WTC11 (cell line): ENCODE measurements around the gene TMX2. TPM values are rescaled to one million over a fixed set of nuclear protein-coding genes. Genes with fewer than 3 reads are reported as not detected.
A peak's percentile ranks its signal among the peaks of the same experiment; 100 is the strongest.

Experiments
- ATAC-seq: fragments of 200-7000 bp; cut with Tn5 transposase; 2 replicates; pipeline ENCODE4 v1.10.0; 2021; ENCODE audit warnings: mild to moderate bottlenecking, moderate library complexity
- CTCF ChIA-PET: fragments of 300-600 bp; sonication (Branson Sonifier 250); formaldehyde crosslinking; loops from one replicate; lab custom pipeline; 2021; ENCODE audit warnings: antibody characterized with exemption; lab: Charles Lee
- POLR2A ChIA-PET: fragments of 350-600 bp; sonication (Branson Sonifier 250); formaldehyde crosslinking; loops from one replicate; lab custom pipeline; 2021; ENCODE audit warnings: antibody characterized with exemption; lab: Charles Lee
- DNase-seq: peaks from one replicate; pipeline ENCODE4 v3.0.0; 2021; ENCODE audit warnings: low spot score
- H3K27ac Mint-ChIP-seq: 2 replicates; pipeline ENCODE4 v1.8.0; 2021; ENCODE audit warnings: mixed read lengths
- H3K27me3 Mint-ChIP-seq: 2 replicates; pipeline ENCODE4 v1.8.0; 2021; ENCODE audit warnings: low read depth, mild to moderate bottlenecking, moderate library complexity, mixed read lengths
- H3K36me3 Mint-ChIP-seq: 2 replicates; pipeline ENCODE4 v1.8.0; 2021; ENCODE audit warnings: mixed read lengths
- H3K4me1 Mint-ChIP-seq: 2 replicates; pipeline ENCODE4 v1.8.0; 2022; ENCODE audit warnings: mixed read lengths
- H3K4me3 Mint-ChIP-seq: 2 replicates; pipeline ENCODE4 v1.8.0; 2021; ENCODE audit warnings: mild to moderate bottlenecking, moderate library complexity, mixed read lengths
- H3K9me3 Mint-ChIP-seq: 2 replicates; pipeline ENCODE4 v1.8.0; 2021; ENCODE audit warnings: mixed read lengths
- AFF4 ChIP-seq: sonication (generic); formaldehyde crosslinking; IDR thresholded peaks from 2 replicates; pipeline ENCODE4 v1.8.1; 2023; ENCODE audit warnings: mild to moderate bottlenecking, missing genetic modification reagents, borderline replicate concordance
- AR ChIP-seq: fragments of 250-450 bp; sonication (Bioruptor Pico); IDR thresholded peaks from 2 replicates; pipeline ENCODE4 v1.9.0; 2021; ENCODE audit warnings: mild to moderate bottlenecking
- ATF1 ChIP-seq: sonication (generic); formaldehyde crosslinking; IDR thresholded peaks from 2 replicates; pipeline ENCODE4 v1.8.1; 2023; ENCODE audit warnings: mild to moderate bottlenecking, moderate library complexity, missing genetic modification reagents
- ATF3 ChIP-seq: sonication (generic); formaldehyde crosslinking; conservative IDR thresholded peaks from 2 replicates; pipeline ENCODE4 v1.8.1; 2022; ENCODE audit warnings: mild to moderate bottlenecking, missing genetic modification reagents
- CREM ChIP-seq: sonication (generic); formaldehyde crosslinking; IDR thresholded peaks from 2 replicates; pipeline ENCODE4 v1.8.1; 2022; ENCODE audit warnings: mild to moderate bottlenecking, missing genetic modification reagents, moderate library complexity
- ELF4 ChIP-seq: sonication (generic); formaldehyde crosslinking; IDR thresholded peaks from 2 replicates; pipeline ENCODE4 v1.8.1; 2022; ENCODE audit warnings: low read depth, mild to moderate bottlenecking, moderate library complexity, missing genetic modification reagents
- ESRRA ChIP-seq: sonication (generic); formaldehyde crosslinking; IDR thresholded peaks from 2 replicates; pipeline ENCODE4 v1.8.1; 2022; ENCODE audit warnings: mild to moderate bottlenecking, missing genetic modification reagents, borderline replicate concordance
- ETV6 ChIP-seq: sonication (generic); formaldehyde crosslinking; IDR thresholded peaks from 2 replicates; pipeline ENCODE4 v1.8.1; 2022; ENCODE audit warnings: mild to moderate bottlenecking, missing genetic modification reagents
- GRHL2 ChIP-seq: fragments of 250-450 bp; sonication (Bioruptor Pico); IDR thresholded peaks from 2 replicates; pipeline ENCODE4 v1.8.0; 2022; ENCODE audit warnings: mild to moderate bottlenecking, moderate library complexity; ENCODE audit not compliant: insufficient replicate concordance, severe bottlenecking
- HMGA2 ChIP-seq: fragments of 250-450 bp; sonication (Bioruptor Pico); IDR thresholded peaks from 2 replicates; pipeline ENCODE4 v1.4.0; 2021; ENCODE audit warnings: mild to moderate bottlenecking, moderate library complexity
- KAT7 ChIP-seq: sonication (generic); formaldehyde crosslinking; IDR thresholded peaks from 2 replicates; pipeline ENCODE4 v1.8.1; 2023; ENCODE audit warnings: missing genetic modification reagents, mild to moderate bottlenecking, borderline replicate concordance
- NR3C1 ChIP-seq: sonication (generic); formaldehyde crosslinking; conservative IDR thresholded peaks from 2 replicates; pipeline ENCODE4 v1.8.1; 2023; ENCODE audit warnings: low read depth, mild to moderate bottlenecking, missing genetic modification reagents
- OVOL2 ChIP-seq: fragments of 250-450 bp; sonication (Bioruptor Pico); IDR thresholded peaks from 2 replicates; pipeline ENCODE4 v1.9.0; 2021; ENCODE audit warnings: mild to moderate bottlenecking, borderline replicate concordance
- SOX15 ChIP-seq: fragments of 250-450 bp; sonication (Bioruptor Pico); IDR thresholded peaks from 2 replicates; pipeline ENCODE4 v1.9.0; 2021; ENCODE audit warnings: mild to moderate bottlenecking
- TEAD1 ChIP-seq: sonication (generic); formaldehyde crosslinking; IDR thresholded peaks from 2 replicates; pipeline ENCODE4 v1.8.0; 2022; ENCODE audit warnings: mild to moderate bottlenecking, missing genetic modification reagents
- ZMAT4 ChIP-seq: fragments of 250-450 bp; sonication (Bioruptor Pico); IDR thresholded peaks from 2 replicates; pipeline ENCODE4 v1.9.0; 2021; ENCODE audit warnings: mild to moderate bottlenecking
- ZNF138 ChIP-seq: sonication (generic); formaldehyde crosslinking; conservative IDR thresholded peaks from 2 replicates; pipeline ENCODE4 v1.8.1; 2022; ENCODE audit warnings: mild to moderate bottlenecking, moderate library complexity, missing genetic modification reagents
- ZNF232 ChIP-seq: sonication (generic); formaldehyde crosslinking; IDR thresholded peaks from 2 replicates; pipeline ENCODE4 v1.8.0; 2022; ENCODE audit warnings: mild to moderate bottlenecking, missing genetic modification reagents
- ZNF317 ChIP-seq: sonication (generic); formaldehyde crosslinking; IDR thresholded peaks from 2 replicates; pipeline ENCODE4 v1.8.1; 2023; ENCODE audit warnings: low read depth, mild to moderate bottlenecking, moderate library complexity, missing genetic modification reagents, borderline replicate concordance
- ZNF512 ChIP-seq: sonication (generic); formaldehyde crosslinking; IDR thresholded peaks from 2 replicates; pipeline ENCODE4 v1.8.1; 2022; ENCODE audit warnings: missing genetic modification reagents, borderline replicate concordance
- total RNA-seq: library from RNA; stranded (reverse); gene quantifications from 3 replicates; pipeline ENCODE4 v1.2.3, GENCODE V29; 2021
- TF ChIP-seq, protein P1 (sequence below): sonication (generic); formaldehyde crosslinking; IDR thresholded peaks from 2 replicates; pipeline ENCODE4 v1.8.0; 2022; ENCODE audit warnings: mild to moderate bottlenecking, missing genetic modification reagents

Gene TMX2
- total RNA-seq, 1 experiment from 2014 or later, result 85.4 TPM

DNA sequence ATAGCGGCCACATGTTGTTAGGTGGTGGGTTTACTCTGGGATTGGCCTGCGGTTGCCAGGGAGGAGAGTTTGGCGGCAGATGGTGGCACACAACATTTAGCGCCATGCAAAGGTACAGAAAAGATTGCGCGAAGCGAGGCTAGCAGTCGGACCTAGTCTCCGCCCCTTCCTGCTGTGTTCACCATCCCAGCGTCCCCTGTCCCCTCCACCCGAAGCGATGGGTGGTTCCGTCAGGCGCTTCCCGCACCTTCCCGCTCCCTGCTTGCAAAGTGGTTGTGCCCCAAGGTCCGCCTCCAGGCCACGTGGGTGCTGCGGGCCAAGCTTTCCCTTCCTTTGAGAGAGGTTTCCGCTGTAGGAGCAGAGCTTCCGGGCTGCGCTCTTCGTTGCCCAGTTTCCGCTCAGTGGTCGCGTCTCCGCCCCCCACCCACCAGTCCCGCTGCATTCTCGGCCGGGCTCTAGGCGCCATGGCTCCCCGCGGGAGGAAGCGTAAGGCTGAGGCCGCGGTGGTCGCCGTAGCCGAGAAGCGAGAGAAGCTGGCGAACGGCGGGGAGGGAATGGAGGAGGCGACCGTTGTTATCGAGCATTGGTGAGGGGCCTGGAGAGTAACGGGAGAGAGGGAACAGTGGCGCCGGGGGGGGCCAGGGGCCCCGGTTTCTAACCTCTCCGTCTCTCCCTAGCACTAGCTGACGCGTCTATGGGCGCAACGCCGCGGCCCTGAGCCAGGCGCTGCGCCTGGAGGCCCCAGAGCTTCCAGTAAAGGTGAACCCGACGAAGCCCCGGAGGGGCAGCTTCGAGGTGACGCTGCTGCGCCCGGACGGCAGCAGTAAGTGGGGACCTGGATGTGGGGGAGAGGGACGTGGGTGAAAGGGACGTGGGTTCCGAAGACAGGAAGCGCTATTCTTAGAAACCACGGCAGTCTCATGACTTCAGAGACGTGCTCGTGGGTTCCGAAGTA, 29.0 kb downstream of the TMX2 start, which contains the start of gene SELENOH (continued):
- TF ChIP-seq AFF4 (CRISPR knock-in tag) (peak; percentile 96; the same call in 1 of the 2 replicates), ZNF138 (no peak; the same call in 1 of the 2 replicates), SOX15 (CRISPR knock-in tag) (no peak), ATF1 (CRISPR knock-in tag) (no peak; the same call in 1 of the 2 replicates), KAT7 (CRISPR knock-in tag) (peak; percentile 94; the same call in 1 of the 2 replicates), TEAD1 (CRISPR knock-in tag) (peak; percentile 93), HMGA2 (no peak; the same call in 1 of the 2 replicates), ZMAT4 (0 out of 2 replicates have a peak, but pooled peaks have one; percentile 73), OVOL2 (CRISPR knock-in tag) (0 out of 2 replicates have a peak, but pooled peaks have one; percentile 54), ESRRA (no peak), NR3C1 (CRISPR knock-in tag) (peak; percentile 95; the same call in 1 of the 2 replicates), ZNF232 (peak; percentile 76; the same call in 1 of the 2 replicates), CREM (CRISPR knock-in tag) (peak; percentile 82), GRHL2 (CRISPR knock-in tag) (no peak), ZNF512 (CRISPR knock-in tag) (no peak)
- TF ChIP-seq, protein P1, sequence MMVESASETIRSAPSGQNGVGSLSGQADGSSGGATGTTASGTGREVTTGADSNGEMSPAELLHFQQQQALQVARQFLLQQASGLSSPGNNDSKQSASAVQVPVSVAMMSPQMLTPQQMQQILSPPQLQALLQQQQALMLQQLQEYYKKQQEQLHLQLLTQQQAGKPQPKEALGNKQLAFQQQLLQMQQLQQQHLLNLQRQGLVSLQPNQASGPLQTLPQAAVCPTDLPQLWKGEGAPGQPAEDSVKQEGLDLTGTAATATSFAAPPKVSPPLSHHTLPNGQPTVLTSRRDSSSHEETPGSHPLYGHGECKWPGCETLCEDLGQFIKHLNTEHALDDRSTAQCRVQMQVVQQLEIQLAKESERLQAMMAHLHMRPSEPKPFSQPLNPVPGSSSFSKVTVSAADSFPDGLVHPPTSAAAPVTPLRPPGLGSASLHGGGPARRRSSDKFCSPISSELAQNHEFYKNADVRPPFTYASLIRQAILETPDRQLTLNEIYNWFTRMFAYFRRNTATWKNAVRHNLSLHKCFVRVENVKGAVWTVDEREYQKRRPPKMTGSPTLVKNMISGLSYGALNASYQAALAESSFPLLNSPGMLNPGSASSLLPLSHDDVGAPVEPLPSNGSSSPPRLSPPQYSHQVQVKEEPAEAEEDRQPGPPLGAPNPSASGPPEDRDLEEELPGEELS (CRISPR knock-in tag), result peak; percentile 91

GRCh38 chr11:57742087-57742452, 29.7 kb downstream of the TMX2 start:
- Mint-ChIP-seq H3K27me3 (no peaks in the 10 kb centered on the region), H3K27ac (peak overlapping the region; percentile 85), H3K36me3 (peaks cover 49% of the 10 kb centered on the region), H3K4me1 (peaks cover 15% of the 10 kb centered on the region), H3K4me3 (peak overlapping the region; percentile 94), H3K9me3 (no peaks in the 10 kb centered on the region)
- ChIA-PET POLR2A (interaction anchor here (0.5 to 2.6 kb wide), 11 partner anchors 20 to 318 kb away, joined by 3 to 22 read pairs (median 3); partner anchors contain the start of genes CTNND1, MED19 and TMX2), CTCF (interaction anchor here (0.9 to 1.9 kb wide), 3 partner anchors 10 to 59 kb away, joined by 4 to 14 read pairs (median 7); partner anchors contain the start of gene BTBD18)
- DNase-seq (no peak), ATAC-seq (no peak)
- TF ChIP-seq ETV6 (CRISPR knock-in tag) (no peak), ATF3 (CRISPR knock-in tag) (no peak), ZNF317 (CRISPR knock-in tag) (no peak), AR (CRISPR knock-in tag) (no peak), ELF4 (CRISPR knock-in tag) (no peak)
